Heart right ventricle (tissue), 16 donors: Measurements from ENCODE around the gene NR1I2. TPM values are rescaled to one million over a fixed set of nuclear protein-coding genes. Genes with fewer than 3 reads are reported as not detected.

Experiments used
- ATAC-seq, 8 donors: fragments of 200-7000 bp; cut with Tn5 transposase; one replicate each; pipeline ENCODE4 v1.9.1; 2020; ENCODE audit warnings: mild to moderate bottlenecking in 8 of 8, moderate library complexity in 8 of 8, moderate number of reproducible peaks in 1 of 8
- DNase-seq, 2 donors: peaks; one replicate each; pipeline ENCODE4 v3.0.0-alpha.2; 2020
- H3K27ac ChIP-seq, 10 donors: fragments of 200-600 bp; sonication (generic) in 2 of 10; one replicate each; pipeline versions ENCODE4 v1.5.0 to v1.8.0; 2020 to 2022; ENCODE audit warnings: mild to moderate bottlenecking in 3 of 10
- H3K27me3 ChIP-seq, 7 donors: fragments of 200-600 bp; one replicate each; pipeline ENCODE4 v1.8.0; 2021 to 2022; ENCODE audit warnings: mild to moderate bottlenecking in 2 of 7
- H3K36me3 ChIP-seq, 9 donors: fragments of 200-600 bp; sonication (generic) in 1 of 9; one replicate each; pipeline versions ENCODE4 v1.5.0 to v1.8.0; 2020 to 2022; ENCODE audit warnings: mild to moderate bottlenecking in 2 of 9
- H3K4me1 ChIP-seq, 9 donors: fragments of 200-600 bp; sonication (generic) in 1 of 9; one replicate each; pipeline versions ENCODE4 v1.5.0 to v1.8.0; 2020 to 2022; ENCODE audit warnings: mild to moderate bottlenecking in 4 of 9
- H3K4me3 ChIP-seq, 10 donors: fragments of 200-600 bp; sonication (generic) in 2 of 10; one replicate each; pipeline versions ENCODE4 v1.5.0 to v1.8.0; 2020 to 2022; ENCODE audit warnings: mild to moderate bottlenecking in 7 of 10, moderate library complexity in 2 of 10
- H3K9me3 ChIP-seq, 11 donors: fragments of 200-600 bp in 10 of 11; sonication (generic) in 2 of 11; one replicate each; pipeline versions ENCODE4 v1.5.0 to v1.8.0; 2013 to 2022; ENCODE audit warnings: mild to moderate bottlenecking in 2 of 11, control low read depth in 1 of 11, moderate library complexity in 1 of 11
- WGBS, 2 donors: extraction: QIAGEN DNeasy Blood & Tissue Kit; methylation state at CpG; one replicate each; pipeline ENCODE4 v1.1.7; 2013; ENCODE audit warnings: inconsistent platforms in 1 of 2; 5-methylcytosine and 5-hydroxymethylcytosine counted together
- intact Hi-C, 10 donors: fragments of 100-400 bp; cut with DNase I; formaldehyde crosslinking; loops; one replicate each; pipeline versions ENCODE4 v1.11.1 to v1.14.2; 2022
- long read RNA-seq, 3 donors: library from polyadenylated mRNA; unstranded; transcript quantifications; one replicate each; pipeline ENCODE4 v2.0.0, GENCODE V29; 2020 to 2021
- polyA plus RNA-seq, 2 donors: library from polyadenylated mRNA; stranded (reverse); fragments of 200-250 nt; gene quantifications; one replicate each; pipeline ENCODE4 v1.2.3, GENCODE V29; 2013
- total RNA-seq, 10 donors: library from RNA; stranded (reverse); fragmentation: NEBNext Ultra II Directional in 3 of 10; extraction: Animal tissue kit (Norgen Biotek cat#: 25700) in 3 of 10; gene quantifications; one replicate each; pipeline versions ENCODE4 v1.2.1 to v1.2.4, GENCODE V29; 2021 to 2023
- TF ChIP-seq, protein P1 (sequence below), 9 donors: fragments of 200-600 bp; sonication (generic) in 2 of 9; IDR thresholded peaks; one replicate each; pipeline versions ENCODE4 v1.5.0 to v1.8.0; 2021 to 2022; ENCODE audit warnings: antibody characterized with exemption in 9 of 9, mild to moderate bottlenecking in 5 of 9, moderate library complexity in 1 of 9
- donor health status: Arrhythmogenic right ventricular cardiomyopathy.
- donor health status: ischemic (EF 13 %, LVEDD 7.1; RV severe dilation, severe dysfunction).
- donor health status: healthy with polysubstance abuse.
- donor health status: DM: no; HTN: yes; CAD: no.
- donor health status: DM: no; HTN: no; CAD: no.
- donor health status: ischemic (EF 25% LVEDD 6.9; RV normal size, moderate dysfunction).
- donor health status: ischemic (EF 25% LVEDD 5.7; RV mildly dilated, moderate dysfunction).
- donor health status: healthy.
- donor health status: DM: yes; HTN: yes; CAD: no.
- donor health status: Ischemic cardiomyopathy.
- donor health status: ischemic (EF 35%, LVEDD 5.7; RV mildly dilated, moderate dysfunction).
- donor health status: nonischemic (EF 11% LVEDD 7.7; RV severe dilation, severe dysfunction).
- donor health status: DM: yes; HTN: yes; CAD: no.
- donor health status: PGD.
- donor health status: ischemic (EF 29% LVEDD 5.4; RV normal size, mild dysfunction).
- donor health status: nonischemic (EF 23%, LVEDD 6.1; RV moderate dilation, normal function).

Gene NR1I2
- total RNA-seq (under 1 TPM in 7 of 10 donors, not detected in 3; 0.11 to 0.31 (median 0.21) TPM), polyA plus RNA-seq (under 1 TPM; 0.03 to 0.15 TPM)
- long read RNA-seq, donor 1, result 0 reads
- long read RNA-seq, donor 2, result 0 reads
- long read RNA-seq, donor 3, result 0 reads

DNA sequence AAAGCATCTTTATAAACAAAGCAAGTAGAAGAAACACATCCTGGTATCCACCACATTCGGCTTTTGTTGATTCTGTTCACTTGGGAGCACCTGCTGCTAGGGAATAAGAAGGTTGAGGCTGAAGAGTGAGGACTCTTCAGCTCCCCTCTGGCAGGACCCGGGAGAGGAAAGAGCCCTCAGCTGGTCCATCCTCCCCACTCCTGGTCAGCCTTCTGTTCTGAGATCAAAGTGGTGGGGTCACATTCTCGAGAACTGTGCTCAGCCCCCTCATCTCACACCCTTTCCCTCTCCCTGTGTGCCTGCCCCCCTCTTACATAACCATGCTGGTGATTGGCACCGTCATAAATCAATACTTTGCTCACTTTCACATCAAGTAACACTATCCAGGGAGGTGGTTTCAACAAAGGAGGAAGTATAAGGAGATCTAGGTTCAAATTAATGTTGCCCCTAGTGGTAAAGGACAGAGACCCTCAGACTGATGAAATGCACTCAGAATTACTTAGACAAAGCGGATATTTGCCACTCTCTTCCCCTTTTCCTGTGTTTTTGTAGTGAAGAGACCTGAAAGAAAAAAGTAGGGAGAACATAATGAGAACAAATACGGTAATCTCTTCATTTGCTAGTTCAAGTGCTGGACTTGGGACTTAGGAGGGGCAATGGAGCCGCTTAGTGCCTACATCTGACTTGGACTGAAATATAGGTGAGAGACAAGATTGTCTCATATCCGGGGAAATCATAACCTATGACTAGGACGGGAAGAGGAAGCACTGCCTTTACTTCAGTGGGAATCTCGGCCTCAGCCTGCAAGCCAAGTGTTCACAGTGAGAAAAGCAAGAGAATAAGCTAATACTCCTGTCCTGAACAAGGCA is at the start of gene NR1I2:
NR1I2 (plus strand) TSS at position 772 of the 869 bp plus-strand sequence.
- DNase-seq, result no peak
- no peak for ATAC-seq
- H3K27ac ChIP-seq, result no peak within 1 kb of the TSS
- H3K9me3 ChIP-seq, result peaks cover 0 to 6% (median 1%) of the 10 kb centered on the region in 11 donors
- intact Hi-C loops, result loop anchor here in 1 of 10 donors (5.0 kb wide), 1 partner anchor 39 kb away; no protein-coding TSS in a partner anchor
- no peaks in the 10 kb centered on the region for H3K36me3 ChIP-seq
- TF ChIP-seq, protein P1, sequence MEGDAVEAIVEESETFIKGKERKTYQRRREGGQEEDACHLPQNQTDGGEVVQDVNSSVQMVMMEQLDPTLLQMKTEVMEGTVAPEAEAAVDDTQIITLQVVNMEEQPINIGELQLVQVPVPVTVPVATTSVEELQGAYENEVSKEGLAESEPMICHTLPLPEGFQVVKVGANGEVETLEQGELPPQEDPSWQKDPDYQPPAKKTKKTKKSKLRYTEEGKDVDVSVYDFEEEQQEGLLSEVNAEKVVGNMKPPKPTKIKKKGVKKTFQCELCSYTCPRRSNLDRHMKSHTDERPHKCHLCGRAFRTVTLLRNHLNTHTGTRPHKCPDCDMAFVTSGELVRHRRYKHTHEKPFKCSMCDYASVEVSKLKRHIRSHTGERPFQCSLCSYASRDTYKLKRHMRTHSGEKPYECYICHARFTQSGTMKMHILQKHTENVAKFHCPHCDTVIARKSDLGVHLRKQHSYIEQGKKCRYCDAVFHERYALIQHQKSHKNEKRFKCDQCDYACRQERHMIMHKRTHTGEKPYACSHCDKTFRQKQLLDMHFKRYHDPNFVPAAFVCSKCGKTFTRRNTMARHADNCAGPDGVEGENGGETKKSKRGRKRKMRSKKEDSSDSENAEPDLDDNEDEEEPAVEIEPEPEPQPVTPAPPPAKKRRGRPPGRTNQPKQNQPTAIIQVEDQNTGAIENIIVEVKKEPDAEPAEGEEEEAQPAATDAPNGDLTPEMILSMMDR (IDR thresholded peaks at IDR 0.05), result no peak
- 86 to 88% methylated on average over 10 of the region's 10 CpGs for WGBS, 2 donors
- H3K4me1 ChIP-seq, result peaks cover 0 to 8% (median 0%) of the 10 kb centered on the region in 9 donors
- no peaks in the 10 kb centered on the region for H3K27me3 ChIP-seq
- H3K4me3 ChIP-seq, result no peak within 1 kb of the TSS

DNA sequence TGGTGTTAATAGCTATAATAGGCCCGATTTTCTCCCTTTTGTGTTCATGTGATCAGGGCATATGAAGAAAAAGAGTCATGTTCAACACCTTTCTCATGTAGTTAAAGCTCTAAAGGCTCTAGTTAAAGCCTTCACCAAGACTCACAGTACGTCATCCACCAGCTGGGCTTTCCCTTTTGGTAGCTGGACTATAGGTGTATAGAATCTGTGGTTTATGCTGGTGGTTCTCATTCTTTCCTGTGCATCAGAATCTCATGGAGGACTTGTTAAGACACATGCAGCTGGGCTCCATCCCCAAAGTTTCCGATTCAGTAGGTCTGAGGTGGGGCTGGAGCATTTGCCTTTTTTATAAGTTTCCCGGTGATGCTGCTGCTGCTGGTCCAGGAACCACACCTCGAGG is 48.1 kb upstream of the NR1I2 start:
- TF ChIP-seq, protein P1 (IDR thresholded peaks at IDR 0.05), result no peak
- DNase-seq, result no peak
- Histone ChIP-seq H3K27me3 (no peaks in the 10 kb centered on the region), H3K36me3 (no peaks in the 10 kb centered on the region), H3K4me1 (no peaks in the 10 kb centered on the region), H3K4me3 (no peak overlapping the region), H3K9me3 (no peaks in the 10 kb centered on the region), H3K27ac (no peak overlapping the region)
- WGBS, 2 donors, result 91 to 96% methylated on average over 5 of the region's 5 CpGs
- intact Hi-C loops, result no loop called here
- no peak for ATAC-seq

DNA sequence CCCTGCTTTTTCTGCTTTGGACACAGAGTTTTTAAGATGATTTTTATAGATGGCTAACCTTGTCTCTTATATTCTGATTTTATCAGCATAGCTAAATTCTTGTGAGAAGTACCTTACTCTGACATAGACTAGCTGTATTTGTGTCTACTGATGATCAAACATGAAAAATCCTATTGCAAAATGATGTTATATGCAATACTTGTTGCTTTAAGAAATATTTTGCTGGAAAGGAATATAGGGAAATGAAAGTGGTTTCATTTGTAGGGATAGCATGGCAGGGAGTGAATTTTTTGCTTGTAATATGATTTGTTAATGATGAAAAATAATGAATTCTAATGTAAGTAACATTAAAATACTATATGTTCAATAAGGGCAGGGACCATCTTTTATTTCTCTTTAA is 43.2 kb upstream of the NR1I2 start:
- Histone ChIP-seq H3K9me3 (no peaks in the 10 kb centered on the region), H3K4me1 (peaks cover 0 to 9% (median 0%) of the 10 kb centered on the region in 9 donors), H3K4me3 (no peak overlapping the region), H3K27me3 (no peaks in the 10 kb centered on the region), H3K36me3 (no peaks in the 10 kb centered on the region), H3K27ac (no peak overlapping the region)
- TF ChIP-seq, protein P1 (IDR thresholded peaks at IDR 0.05), result no peak
- ATAC-seq, result no peak
- DNase-seq, result no peak
- intact Hi-C loops, result no loop called here

DNA sequence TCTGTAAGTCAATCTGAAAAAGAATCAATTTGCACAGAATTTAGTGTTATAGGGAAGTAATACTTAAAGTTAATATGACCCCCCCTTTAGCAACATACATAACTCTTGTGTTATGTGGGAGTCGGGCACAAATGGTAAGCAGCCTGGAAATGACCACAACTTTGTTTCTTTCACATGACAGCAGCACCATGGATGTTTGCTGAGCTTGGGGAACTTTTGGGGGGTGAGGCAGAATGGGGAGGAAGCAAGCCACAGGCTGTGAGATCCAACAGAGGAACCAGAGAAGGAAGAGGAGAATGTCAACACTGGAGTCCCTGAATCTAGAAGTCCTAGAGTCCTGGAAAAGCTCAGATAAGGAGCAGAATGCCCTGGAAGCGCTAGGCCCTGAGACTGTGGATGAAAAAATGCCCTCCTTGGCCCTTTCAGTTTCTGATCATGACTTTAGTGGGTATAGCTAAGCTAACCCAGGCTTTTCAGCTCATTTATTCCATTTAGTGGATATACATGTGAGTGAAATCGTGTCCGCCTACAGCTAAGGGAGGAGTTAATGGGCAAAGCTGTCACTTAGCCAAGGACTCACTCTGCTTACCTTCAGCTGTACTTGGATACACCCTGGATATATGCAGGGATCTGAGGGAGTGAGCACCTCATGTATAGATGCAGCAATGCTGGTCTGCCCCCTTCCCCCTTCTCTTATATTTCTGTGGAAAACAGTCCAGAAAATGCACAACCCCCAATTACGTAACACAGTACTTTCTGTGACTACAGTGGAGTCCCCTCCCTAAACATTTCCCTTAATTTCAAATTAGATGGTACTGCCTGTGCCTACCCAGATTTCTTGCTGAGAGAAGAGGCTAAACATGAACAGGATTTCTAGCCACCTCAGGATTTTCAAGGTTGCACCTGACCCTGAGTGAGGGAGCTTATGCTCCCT is 40.0 kb upstream of the NR1I2 start:
- TF ChIP-seq, protein P1 (IDR thresholded peaks at IDR 0.05), result no peak
- intact Hi-C loops, result loop anchor here in 1 of 10 donors (5.0 kb wide), 1 partner anchor 40 kb away; the partner anchor contains the start of gene NR1I2

More for the DNA sequence above, 40.0 kb upstream of the NR1I2 start:
- DNase-seq (no peak), ATAC-seq (peak in 1 of 8 donors; percentile 58)
- peak overlapping the region in 1 of 10 donors; percentile 21 for H3K27ac ChIP-seq
- peaks cover 0 to 9% (median 0%) of the 10 kb centered on the region in 9 donors for H3K4me1 ChIP-seq
- no peaks in the 10 kb centered on the region for H3K27me3 ChIP-seq
- no peaks in the 10 kb centered on the region for H3K9me3 ChIP-seq
- WGBS, 2 donors, result 89 to 90% methylated on average over 5 of the region's 5 CpGs
- no peaks in the 10 kb centered on the region for H3K36me3 ChIP-seq
- no peak overlapping the region for H3K4me3 ChIP-seq
